Mucosa of gallbladder (tissue), 1 donor: Measurements from ENCODE around the gene SPHK2. TPM values are rescaled to one million over a fixed set of nuclear protein-coding genes. Genes with fewer than 3 reads are reported as not detected.
A peak's percentile ranks its signal among the peaks of the same experiment; 100 is the strongest.
"Not testable (repeated sequence)": the region's sequence is repeated elsewhere in the genome, so short reads cannot be mapped to it uniquely, and the experiment has no call there.

Experiments used
- DNase-seq: peaks from one replicate; pipeline ENCODE4 v3.0.0-alpha.2; 2020; ENCODE audit warnings: low spot score
- total RNA-seq: library from RNA; stranded (reverse); gene quantifications from one replicate; pipeline ENCODE4 v1.2.1, GENCODE V29; 2021
- donor health status: DM: no; HTN: no; CAD: no.

Gene SPHK2
- total RNA-seq, 1 donor from 2014 or later: 51.8 TPM

DNA sequence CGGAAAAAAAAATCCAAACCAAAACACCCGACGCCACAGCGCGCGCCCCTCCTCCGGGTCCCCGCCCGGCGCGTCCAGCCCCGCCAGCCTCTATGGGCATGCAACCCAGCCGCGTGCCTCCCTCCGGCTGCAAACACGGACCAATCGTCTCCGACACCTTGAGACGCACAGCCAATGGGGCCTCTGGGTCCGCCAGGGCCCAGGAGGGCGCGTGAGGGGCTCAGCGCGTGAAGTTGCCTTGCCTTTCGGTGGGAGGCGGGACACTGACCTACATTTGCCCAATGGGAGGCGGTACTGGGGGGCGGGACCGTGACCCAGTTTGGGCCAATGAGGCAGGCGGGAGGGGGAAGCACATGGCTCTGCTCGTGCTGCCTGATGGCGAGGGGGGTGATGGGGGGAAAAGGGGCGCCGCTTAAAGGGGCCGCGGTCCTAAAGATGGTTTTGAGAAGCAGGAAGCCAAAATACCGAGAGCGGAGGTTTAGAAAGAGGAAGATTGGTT, 18.2 kb downstream of the SPHK2 start:
- peak; percentile 100 for DNase-seq

DNA sequence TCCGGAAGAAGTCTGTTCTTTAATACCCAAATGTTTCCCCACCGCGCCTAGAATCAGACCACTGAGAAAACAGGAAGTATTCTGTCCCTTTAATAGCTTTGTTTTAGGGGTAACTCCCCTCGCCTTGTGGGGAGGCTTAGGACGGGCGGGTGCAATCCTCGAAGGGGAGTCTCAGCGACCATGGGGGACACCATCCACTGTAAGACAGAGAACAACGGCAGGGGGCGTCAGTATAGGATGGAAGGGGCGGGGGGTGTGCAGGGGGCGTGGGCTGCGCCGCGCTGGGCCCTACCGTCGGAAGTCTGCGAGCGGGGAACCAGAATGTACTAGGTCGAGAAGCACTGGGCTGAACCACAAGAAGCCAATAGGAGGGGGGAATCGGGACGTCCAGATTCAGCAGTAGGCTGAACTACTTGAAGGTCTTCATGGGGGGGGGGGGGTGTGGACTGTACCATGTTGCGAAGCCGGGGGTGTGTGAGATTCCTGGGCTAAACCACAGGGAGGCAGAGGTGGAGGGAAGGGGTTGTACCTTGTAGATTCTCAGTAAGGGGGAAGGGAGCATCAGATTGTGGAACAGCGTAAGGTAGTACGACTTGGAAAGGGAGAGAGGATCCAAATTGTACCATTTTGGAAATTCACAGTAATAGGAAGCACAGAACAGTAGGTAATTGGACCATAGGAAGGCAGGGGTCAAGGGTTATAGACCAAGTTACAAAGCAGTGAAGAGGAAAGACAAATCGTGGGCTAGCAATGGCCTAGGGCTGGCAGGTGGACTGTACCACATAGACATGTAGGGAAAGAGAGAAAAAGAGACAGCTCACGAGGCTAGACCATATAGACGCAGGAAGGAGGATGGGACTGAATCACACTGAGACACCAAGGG, 18.9 kb downstream of the SPHK2 start:
- DNase-seq: peak; percentile 91

DNA sequence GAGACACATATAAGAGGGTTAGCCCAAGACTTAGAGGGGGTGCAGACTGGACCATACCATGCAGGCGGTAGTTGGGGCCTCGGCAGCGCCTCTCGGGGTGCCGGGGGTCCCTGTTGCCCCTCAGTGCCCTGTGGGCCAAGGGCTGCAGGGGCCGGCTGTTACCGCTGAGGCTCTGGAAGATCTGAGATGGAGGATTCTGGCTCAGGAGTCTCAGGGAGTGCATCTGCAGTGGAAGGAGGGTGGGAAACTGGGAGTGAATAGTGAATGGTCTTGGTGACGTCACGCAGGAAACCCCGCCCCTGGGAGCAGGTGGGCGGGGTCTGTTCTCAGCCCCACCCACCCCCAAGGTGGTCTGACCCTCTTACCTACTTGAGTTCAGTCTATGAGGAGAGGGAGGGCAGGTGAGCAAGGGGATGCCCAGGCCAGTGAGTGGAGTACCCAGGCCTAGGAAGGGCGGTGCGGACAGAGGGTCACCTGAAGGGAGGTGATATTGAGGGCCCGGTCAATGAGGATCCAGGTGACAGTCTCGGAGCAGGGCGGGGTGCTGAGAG, 19.6 kb downstream of the SPHK2 start:
- no peak for DNase-seq

GRCh38 chr19:48639483-48640375, 20.4 kb downstream of the SPHK2 start:
- no peak for DNase-seq

GRCh38 chr19:48641850-48642249, 22.5 kb downstream of the SPHK2 start:
- DNase-seq: no peak

- no peak for DNase-seq
These were observed 23.6 kb downstream of the SPHK2 start for GRCh38 chr19:48642862-48643261.

- no peak for DNase-seq
These were observed 25.0 kb downstream of the SPHK2 start for GRCh38 chr19:48644355-48644754.

GRCh38 chr19:48644839-48645619, 25.7 kb downstream of the SPHK2 start:
- peak; percentile 84 for DNase-seq

DNA sequence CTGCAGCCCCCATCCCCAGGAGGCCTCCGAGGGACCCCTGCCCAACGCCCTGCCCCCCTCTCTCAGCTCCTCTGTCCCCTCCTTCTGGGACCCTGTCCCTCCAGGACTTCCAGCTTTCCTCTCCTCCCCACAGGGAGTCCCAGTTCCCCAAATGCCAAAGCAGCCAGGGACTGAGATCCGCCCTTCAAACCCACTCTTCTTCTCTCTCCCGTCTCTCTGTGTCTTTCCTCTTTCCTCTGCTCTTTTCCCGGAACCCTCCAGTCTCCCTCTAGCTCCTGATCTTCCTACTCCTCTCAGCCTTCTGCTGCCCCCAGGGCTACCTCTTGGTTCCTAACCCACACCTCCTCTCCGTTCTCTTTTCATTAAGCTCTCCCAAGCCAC, 26.3 kb downstream of the SPHK2 start:
- no peak for DNase-seq

DNA sequence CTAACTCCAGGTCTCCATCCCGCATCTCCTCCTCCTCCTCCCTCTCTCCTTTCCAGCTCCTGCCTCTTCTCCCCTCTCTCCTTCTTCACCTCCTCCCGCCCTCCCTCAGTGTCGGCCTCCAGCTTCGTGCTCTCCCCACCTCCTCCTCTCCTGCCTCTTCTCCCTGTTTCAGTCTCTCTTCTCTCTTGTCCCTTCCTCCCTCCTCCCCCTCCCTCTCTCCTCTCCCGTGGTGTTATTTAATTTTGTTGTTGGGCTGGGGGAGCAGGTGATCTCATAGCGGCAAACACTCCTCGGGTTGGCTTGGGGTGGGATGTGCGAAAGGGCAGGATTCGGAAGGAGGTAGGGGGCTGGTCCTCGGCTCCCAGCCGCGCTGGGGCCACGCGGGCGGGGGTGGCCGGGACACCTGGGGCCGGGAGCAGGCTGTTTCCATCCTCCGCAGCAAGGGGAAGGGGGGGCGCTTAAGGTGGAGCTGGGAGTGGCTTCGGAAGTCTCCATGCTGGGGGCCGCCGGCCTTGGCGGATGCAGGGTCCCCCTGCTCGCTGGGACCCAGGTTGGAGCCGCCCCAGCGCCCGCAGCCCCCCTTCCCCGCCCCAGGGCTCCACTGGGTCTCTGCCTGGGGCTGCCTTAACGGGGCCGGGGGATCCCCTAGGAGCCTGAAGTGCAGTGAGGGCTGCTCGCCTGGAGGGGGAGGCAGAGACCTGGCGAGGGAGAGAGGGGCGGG, 26.9 kb downstream of the SPHK2 start, which contains the start of gene CA11:
Gene CA11, minus strand, starts transcription at position 187 of the 721 bp plus-strand sequence. CDS start 555 bp downstream, outside the sequence.
- DNase-seq: peak; percentile 86

GRCh38 chr19:48646722-48647216, 27.5 kb downstream of the SPHK2 start:
- no peak for DNase-seq

DNA sequence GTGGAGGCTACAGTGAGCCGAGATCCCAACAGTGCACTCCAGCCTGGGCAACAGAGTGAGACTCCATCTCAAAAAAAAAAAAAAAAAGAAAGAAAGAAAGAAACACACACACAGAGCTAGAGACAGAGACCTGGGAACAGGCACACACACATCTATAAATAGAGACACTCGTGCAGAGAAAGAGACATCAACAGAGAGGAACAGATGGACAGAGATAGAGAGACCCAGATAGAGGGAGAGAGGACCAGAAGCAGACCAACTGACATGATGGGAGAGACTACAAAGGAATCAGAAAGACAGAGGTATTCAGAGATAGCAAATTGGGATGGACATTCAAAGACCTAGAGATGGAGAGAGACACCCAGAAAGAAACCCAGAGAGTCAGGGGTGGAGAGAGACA, 28.8 kb downstream of the SPHK2 start:
- no peak for DNase-seq

- no peak for DNase-seq
These were observed 31.8 kb downstream of the SPHK2 start for GRCh38 chr19:48650974-48651682.

GRCh38 chr19:48651683-48652048, 32.4 kb downstream of the SPHK2 start:
- DNase-seq: no peak

GRCh38 chr19:48654299-48655059, 35.2 kb downstream of the SPHK2 start:
- no peak for DNase-seq

- DNase-seq: no peak
These were observed 37.7 kb downstream of the SPHK2 start for GRCh38 chr19:48656840-48657474.

DNA sequence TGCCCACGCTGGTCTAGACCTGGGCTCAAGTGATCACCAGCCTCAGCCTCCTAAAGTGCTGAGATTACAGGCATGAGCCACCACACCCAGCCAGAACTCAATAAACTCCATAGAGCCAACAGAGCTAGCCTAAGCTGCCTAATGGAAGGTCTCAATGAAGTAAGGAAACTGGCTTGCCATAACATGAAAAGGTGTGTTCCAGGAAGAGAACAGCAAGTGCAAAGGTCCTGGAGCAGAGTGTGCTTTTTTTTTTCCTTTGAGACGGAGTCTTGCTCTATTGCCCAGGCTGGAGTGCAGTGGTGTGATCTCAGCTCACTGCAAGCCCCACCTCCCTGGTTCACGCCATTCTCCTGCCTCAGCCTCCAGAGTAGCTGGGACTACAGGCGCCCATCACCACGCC, 38.5 kb downstream of the SPHK2 start:
- not testable (repeated sequence) for DNase-seq

GRCh38 chr19:48658483-48658882, 39.2 kb downstream of the SPHK2 start:
- no peak for DNase-seq

GRCh38 chr19:48659768-48660167, 40.5 kb downstream of the SPHK2 start:
- DNase-seq: no peak
